Spleen (tissue), 7 donors: ENCODE data around the gene EFNA5.

Source experiments
- POLR2A ChIP-seq, 3 donors: fragments of 450-650 bp; IDR thresholded peaks; one replicate each; pipeline ENCODE4 v1.5.1; 2017; ENCODE audit warnings: antibody characterized with exemption in 3 of 3, mild to moderate bottlenecking in 1 of 3
- POLR2AphosphoS5 ChIP-seq, 3 donors: sonication (generic); formaldehyde crosslinking; IDR thresholded peaks; one replicate each; pipeline ENCODE4 v1.5.1; 2017; ENCODE audit warnings: antibody characterized with exemption in 3 of 3
- TF ChIP-seq, protein P1 (sequence below), 11 experiments: fragments of 200-600 bp in 7 of 11; fragments of 450-650 bp in 4 of 11; sonication (generic) in 4 of 11; IDR thresholded peaks in 8 of 11; conservative IDR thresholded peaks in 3 of 11; 1 replicate in 7 of 11; 2 replicates in 4 of 11; pipeline versions ENCODE4 v1.4.0 to v1.8.0; 2016 to 2021; ENCODE audit warnings: antibody characterized with exemption in 11 of 11, inconsistent platforms in 4 of 11, mild to moderate bottlenecking in 1 of 11
- donor health status: DM: no; HTN: no; CAD: no; lungs with moderate emphysema.
- donor health status: DM: no; HTN: no; CAD: no.
- donor health status: DM: no; HTN: no; CAD: no.

DNA sequence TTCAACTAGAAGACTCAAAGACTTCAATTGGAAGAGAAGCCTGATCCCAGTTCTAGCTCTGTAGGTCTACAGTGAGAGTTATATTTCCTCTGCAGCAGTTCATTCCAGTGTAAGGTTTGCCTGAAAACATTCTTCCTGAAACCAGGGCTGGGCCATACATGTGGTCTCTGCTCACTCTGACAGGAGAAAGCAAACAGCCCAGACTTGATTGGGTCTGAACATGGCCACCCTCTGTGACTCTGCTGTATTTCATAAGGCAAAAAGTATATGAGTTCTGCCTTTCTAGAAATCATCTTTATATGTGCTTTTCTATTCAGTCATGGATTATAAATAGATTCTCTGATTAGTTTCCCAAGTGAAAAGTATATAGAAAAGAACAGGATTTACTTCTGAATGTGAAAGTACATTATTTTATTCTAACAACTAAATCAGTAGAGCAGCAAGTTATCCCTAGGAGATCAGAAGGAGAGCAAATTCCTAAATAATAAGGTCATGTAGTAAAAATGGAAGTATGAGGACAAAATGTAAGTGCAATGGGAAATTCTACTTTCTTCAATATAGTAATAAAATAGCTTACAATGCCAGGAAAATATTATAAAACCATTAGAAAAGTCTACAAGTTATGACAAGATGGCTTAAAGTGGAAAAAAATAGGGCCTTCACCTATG, 144.3 kb downstream of the EFNA5 start:
- TF ChIP-seq, protein P1, sequence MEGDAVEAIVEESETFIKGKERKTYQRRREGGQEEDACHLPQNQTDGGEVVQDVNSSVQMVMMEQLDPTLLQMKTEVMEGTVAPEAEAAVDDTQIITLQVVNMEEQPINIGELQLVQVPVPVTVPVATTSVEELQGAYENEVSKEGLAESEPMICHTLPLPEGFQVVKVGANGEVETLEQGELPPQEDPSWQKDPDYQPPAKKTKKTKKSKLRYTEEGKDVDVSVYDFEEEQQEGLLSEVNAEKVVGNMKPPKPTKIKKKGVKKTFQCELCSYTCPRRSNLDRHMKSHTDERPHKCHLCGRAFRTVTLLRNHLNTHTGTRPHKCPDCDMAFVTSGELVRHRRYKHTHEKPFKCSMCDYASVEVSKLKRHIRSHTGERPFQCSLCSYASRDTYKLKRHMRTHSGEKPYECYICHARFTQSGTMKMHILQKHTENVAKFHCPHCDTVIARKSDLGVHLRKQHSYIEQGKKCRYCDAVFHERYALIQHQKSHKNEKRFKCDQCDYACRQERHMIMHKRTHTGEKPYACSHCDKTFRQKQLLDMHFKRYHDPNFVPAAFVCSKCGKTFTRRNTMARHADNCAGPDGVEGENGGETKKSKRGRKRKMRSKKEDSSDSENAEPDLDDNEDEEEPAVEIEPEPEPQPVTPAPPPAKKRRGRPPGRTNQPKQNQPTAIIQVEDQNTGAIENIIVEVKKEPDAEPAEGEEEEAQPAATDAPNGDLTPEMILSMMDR (IDR thresholded peaks at IDR 0.05 in 8 of 11, conservative IDR thresholded peaks at IDR 0.05 in 3 of 11), result no peak
- TF ChIP-seq POLR2A (IDR thresholded peaks at IDR 0.05) (no peak), POLR2AphosphoS5 (IDR thresholded peaks at IDR 0.05) (no peak)
